KMS-11 (cell line): ENCODE data around the gene FAM131B.

Source experiments
- H2AFZ ChIP-seq: fragments of 200-600 bp; sonication (generic); 2 replicates; pipeline ENCODE4 v1.6.1; 2016; ENCODE audit warnings: antibody characterized with exemption, mixed run types, low read depth
- H3K27ac ChIP-seq: fragments of 200-600 bp; sonication (generic); 2 replicates; pipeline ENCODE4 v1.6.1; 2016; ENCODE audit warnings: mild to moderate bottlenecking, mixed run types
- H3K27me3 ChIP-seq: fragments of 200-600 bp; sonication (generic); 2 replicates; pipeline ENCODE4 v1.6.1; 2017; ENCODE audit warnings: mild to moderate bottlenecking, low read depth, mixed run types, moderate library complexity; ENCODE audit not compliant: insufficient read depth
- H3K36me3 ChIP-seq: fragments of 200-600 bp; sonication (generic); 2 replicates; pipeline ENCODE4 v1.6.1; 2017; ENCODE audit warnings: mild to moderate bottlenecking, mixed run types; ENCODE audit not compliant: insufficient read depth
- H3K4me1 ChIP-seq: fragments of 200-600 bp; sonication (generic); 2 replicates; pipeline ENCODE4 v1.6.1; 2016; ENCODE audit warnings: mild to moderate bottlenecking, low read depth, mixed run types; ENCODE audit not compliant: poor library complexity, severe bottlenecking
- H3K4me2 ChIP-seq: fragments of 200-600 bp; sonication (generic); 2 replicates; pipeline ENCODE4 v1.7.0; 2016; ENCODE audit warnings: mild to moderate bottlenecking, mixed run types
- H3K4me3 ChIP-seq: fragments of 200-600 bp; sonication (generic); IDR thresholded peaks from 2 replicates; pipeline ENCODE4 v1.6.1; 2017; ENCODE audit warnings: low read depth, low read length, mixed read lengths; ENCODE audit not compliant: insufficient read depth
- H3K79me2 ChIP-seq: fragments of 200-600 bp; sonication (generic); 2 replicates; pipeline ENCODE4 v1.6.1; 2016; ENCODE audit warnings: low read depth, mixed run types; ENCODE audit not compliant: insufficient read depth
- H3K9ac ChIP-seq: fragments of 200-600 bp; sonication (generic); 2 replicates; pipeline ENCODE4 v1.6.1; 2016; ENCODE audit warnings: mild to moderate bottlenecking, mixed run types
- H4K20me1 ChIP-seq: fragments of 200-600 bp; sonication (generic); 2 replicates; pipeline ENCODE4 v1.6.1; 2016; ENCODE audit warnings: mild to moderate bottlenecking, mixed run types; ENCODE audit not compliant: insufficient read depth
- TF ChIP-seq, protein P1 (sequence below): fragments of 200-600 bp; sonication (generic); conservative IDR thresholded peaks from 2 replicates; pipeline ENCODE4 v1.6.1; 2017; ENCODE audit warnings: low read depth, mild to moderate bottlenecking, antibody characterized with exemption, low read length, moderate library complexity, mixed read lengths

FAM131B gene

DNA sequence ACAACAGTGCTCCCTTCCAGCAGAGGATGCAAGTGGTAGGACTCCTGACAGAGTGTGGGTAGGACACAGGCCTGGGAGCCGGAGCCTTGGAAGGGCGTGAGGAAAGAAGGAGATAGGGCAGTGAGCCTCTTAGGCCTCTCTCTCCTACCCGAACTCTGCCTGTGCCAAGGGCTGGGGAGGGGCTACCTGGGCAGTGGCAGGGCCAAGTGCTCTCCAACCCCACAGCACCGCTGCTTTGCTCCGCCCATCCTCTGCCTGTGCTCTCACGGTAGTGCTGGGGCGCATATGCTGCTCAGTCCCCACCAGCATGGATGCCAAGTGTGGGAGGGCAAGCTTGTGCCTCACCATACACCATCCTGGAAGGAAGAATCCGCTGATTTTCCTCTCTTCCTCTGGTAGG lies 7.5 kb downstream of the FAM131B start:
- TF ChIP-seq, protein P1, sequence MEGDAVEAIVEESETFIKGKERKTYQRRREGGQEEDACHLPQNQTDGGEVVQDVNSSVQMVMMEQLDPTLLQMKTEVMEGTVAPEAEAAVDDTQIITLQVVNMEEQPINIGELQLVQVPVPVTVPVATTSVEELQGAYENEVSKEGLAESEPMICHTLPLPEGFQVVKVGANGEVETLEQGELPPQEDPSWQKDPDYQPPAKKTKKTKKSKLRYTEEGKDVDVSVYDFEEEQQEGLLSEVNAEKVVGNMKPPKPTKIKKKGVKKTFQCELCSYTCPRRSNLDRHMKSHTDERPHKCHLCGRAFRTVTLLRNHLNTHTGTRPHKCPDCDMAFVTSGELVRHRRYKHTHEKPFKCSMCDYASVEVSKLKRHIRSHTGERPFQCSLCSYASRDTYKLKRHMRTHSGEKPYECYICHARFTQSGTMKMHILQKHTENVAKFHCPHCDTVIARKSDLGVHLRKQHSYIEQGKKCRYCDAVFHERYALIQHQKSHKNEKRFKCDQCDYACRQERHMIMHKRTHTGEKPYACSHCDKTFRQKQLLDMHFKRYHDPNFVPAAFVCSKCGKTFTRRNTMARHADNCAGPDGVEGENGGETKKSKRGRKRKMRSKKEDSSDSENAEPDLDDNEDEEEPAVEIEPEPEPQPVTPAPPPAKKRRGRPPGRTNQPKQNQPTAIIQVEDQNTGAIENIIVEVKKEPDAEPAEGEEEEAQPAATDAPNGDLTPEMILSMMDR = no peak
- Histone ChIP-seq H3K9ac (no peak overlapping the region), H3K79me2 (no peaks in the 10 kb centered on the region), H3K27ac (no peak overlapping the region), H3K4me1 (no peaks in the 10 kb centered on the region), H4K20me1 (no peaks in the 10 kb centered on the region), H3K4me2 (no peak overlapping the region), H3K27me3 (no peaks in the 10 kb centered on the region), H2AFZ (no peak overlapping the region), H3K36me3 (no peaks in the 10 kb centered on the region), H3K4me3 (no peak overlapping the region)

DNA sequence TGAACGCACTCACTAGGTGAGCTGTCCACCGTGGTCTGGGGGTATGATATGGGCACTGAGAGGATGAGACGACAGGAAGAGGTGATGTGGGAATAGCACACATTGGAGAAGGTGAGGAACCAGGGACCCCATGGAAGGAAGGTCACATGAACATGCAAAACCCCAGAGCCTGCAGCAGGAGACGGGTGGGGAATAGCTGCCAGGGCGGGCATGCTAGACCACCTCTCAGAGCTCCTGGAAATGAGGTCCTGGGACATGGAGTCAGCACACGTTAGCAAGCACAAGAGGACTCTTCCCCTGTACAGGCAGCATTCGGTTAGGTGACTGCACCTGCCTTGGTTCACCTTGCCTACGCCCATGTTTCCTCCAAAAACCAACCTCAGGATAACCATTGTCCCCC lies 8.1 kb downstream of the FAM131B start:
- Histone ChIP-seq H3K9ac (no peak overlapping the region), H2AFZ (no peak overlapping the region), H3K27ac (no peak overlapping the region), H3K79me2 (no peaks in the 10 kb centered on the region), H3K27me3 (no peaks in the 10 kb centered on the region), H3K36me3 (no peaks in the 10 kb centered on the region), H4K20me1 (no peaks in the 10 kb centered on the region), H3K4me2 (no peak overlapping the region), H3K4me3 (no peak overlapping the region), H3K4me1 (no peaks in the 10 kb centered on the region)
- TF ChIP-seq, protein P1 = no peak

DNA sequence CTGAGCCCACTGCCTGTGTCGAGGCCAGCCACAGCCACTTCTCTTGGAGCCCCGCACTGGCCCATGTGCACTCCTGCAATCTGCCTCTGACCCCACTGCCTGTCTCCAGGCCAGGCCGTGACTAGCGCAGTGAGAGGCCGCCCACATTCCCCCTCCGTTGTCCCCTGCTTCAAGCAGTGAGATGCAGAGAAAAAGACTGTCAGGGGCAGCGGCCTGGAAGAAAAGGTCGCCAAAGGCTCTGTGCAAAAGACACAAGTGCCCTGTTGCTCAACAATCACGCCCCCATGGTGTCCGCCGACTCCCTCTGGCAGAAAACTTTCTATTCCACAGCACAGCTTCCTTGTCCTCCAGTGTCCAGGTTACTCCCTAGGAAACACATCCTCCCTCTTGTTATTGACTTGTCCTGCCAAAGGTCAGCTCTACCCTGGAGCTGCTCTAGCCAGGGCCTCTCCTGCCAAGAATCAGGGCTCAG lies 9.9 kb downstream of the FAM131B start:
- H2AFZ ChIP-seq = no peak overlapping the region
- no peaks in the 10 kb centered on the region for H4K20me1 ChIP-seq
- no peaks in the 10 kb centered on the region for H3K36me3 ChIP-seq
- H3K4me1 ChIP-seq = no peaks in the 10 kb centered on the region
- H3K4me3 ChIP-seq = no peak overlapping the region
- H3K79me2 ChIP-seq = no peaks in the 10 kb centered on the region
- H3K27ac ChIP-seq = no peak overlapping the region
- TF ChIP-seq, protein P1 = no peak
- H3K4me2 ChIP-seq = no peak overlapping the region
- no peaks in the 10 kb centered on the region for H3K27me3 ChIP-seq
- H3K9ac ChIP-seq = no peak overlapping the region

DNA sequence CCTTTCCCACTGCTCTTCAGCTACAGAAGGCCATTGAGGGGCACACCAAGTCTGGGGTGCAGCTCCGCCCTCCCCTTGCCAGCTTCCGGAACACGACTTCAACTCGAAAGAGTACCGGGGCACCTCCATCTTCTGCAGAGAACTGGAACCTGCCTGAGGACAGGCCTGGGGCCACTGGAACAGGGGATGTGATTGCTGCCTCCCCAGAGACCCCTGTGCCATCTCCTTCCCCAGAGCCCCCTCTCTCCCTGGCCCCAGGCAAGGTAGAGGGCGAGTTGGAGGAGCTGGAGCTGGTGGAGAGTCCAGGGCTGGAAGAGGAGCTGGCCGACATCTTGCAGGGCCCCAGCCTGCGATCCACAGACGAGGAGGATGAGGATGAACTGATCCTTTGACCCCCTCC lies 10.9 kb downstream of the FAM131B start:
- no peak overlapping the region for H3K9ac ChIP-seq
- H3K27me3 ChIP-seq = no peaks in the 10 kb centered on the region
- H3K79me2 ChIP-seq = no peaks in the 10 kb centered on the region
- no peak overlapping the region for H3K4me3 ChIP-seq
- H3K27ac ChIP-seq = no peak overlapping the region
- H4K20me1 ChIP-seq = no peaks in the 10 kb centered on the region
- no peaks in the 10 kb centered on the region for H3K4me1 ChIP-seq
- TF ChIP-seq, protein P1 = no peak
- no peak overlapping the region for H3K4me2 ChIP-seq
- H3K36me3 ChIP-seq = no peaks in the 10 kb centered on the region
- no peak overlapping the region for H2AFZ ChIP-seq
